HCT116 (cell line): Measurements from ENCODE around the gene PACRG. TPM values are rescaled to one million over a fixed set of nuclear protein-coding genes. Genes with fewer than 3 reads are reported as not detected.

Experiments
- ATAC-seq: fragments of 200-7000 bp; cut with Tn5 transposase; 2 replicates; pipeline ENCODE4 v1.9.1; 2020; ENCODE audit warnings: mild to moderate bottlenecking, moderate library complexity
- BruUV-seq: library from RNA; stranded (reverse); fragments of 400-500 nt; replicated peaks from 2 replicates; lab custom pipeline; 2021; lab: Mats Ljungman, UMichigan
- CTCF ChIA-PET: fragments of 300-600 bp; sonication (Branson Sonifier 250); formaldehyde crosslinking; loops from one replicate; lab custom pipeline; 2021; ENCODE audit warnings: antibody characterized with exemption; lab: Charles Lee
- POLR2A ChIA-PET: fragments of 300-600, 350-600 bp; sonication (Branson Sonifier 250); formaldehyde crosslinking; loops from one replicate; lab custom pipeline; 2021; ENCODE audit warnings: antibody characterized with exemption; lab: Charles Lee
- RAD21 ChIA-PET, 2 experiments: fragments of 300-600 bp; sonication (Branson Sonifier 250); formaldehyde crosslinking; loops; one replicate each; lab custom pipeline; 2023; ENCODE audit warnings: low total read pairs in 2 of 2; ENCODE audit not compliant: uncharacterized antibody in 2 of 2, unreplicated experiment in 2 of 2, low non-redundant PET in 1 of 2; lab: Charles Lee
- DNase-seq: peaks from one replicate; pipeline ENCODE4 v3.0.0-alpha.2; 2010; ENCODE audit warnings: low read depth, low spot score
- H2AFZ ChIP-seq: fragments of 200-600 bp; shearing (Covaris generic), sonication (generic); 2 replicates; pipeline ENCODE4 v1.6.1; 2017; ENCODE audit warnings: low read depth, mixed run types, mixed read lengths, antibody characterized with exemption, low read length; ENCODE audit not compliant: poor library complexity, severe bottlenecking
- H3K27ac ChIP-seq: 2 replicates; pipeline ENCODE4 v1.5.1; 2012; ENCODE audit warnings: low read depth, low read length
- H3K27me3 ChIP-seq: fragments of 200-600 bp; sonication (generic); 2 replicates; pipeline ENCODE4 v1.6.1; 2016; ENCODE audit warnings: mixed run types, low read length, mixed read lengths; ENCODE audit not compliant: insufficient read depth
- H3K36me3 ChIP-seq, 2 experiments: fragments of 200-500 bp in 1 of 2; fragments of 200-600 bp in 1 of 2; sonication (Bioruptor generic) in 1 of 2; sonication (generic) in 1 of 2; 2 replicates each; pipeline versions ENCODE4 v1.5.1 to v1.6.1; 2014 to 2016; ENCODE audit warnings: low read length in 2 of 2, inconsistent platforms in 1 of 2, mixed read lengths in 1 of 2, mixed run types in 1 of 2; ENCODE audit not compliant: insufficient read depth in 2 of 2, control insufficient read depth in 1 of 2
- H3K4me1 ChIP-seq, 2 experiments: fragments of 200-600 bp in 1 of 2; sonication (generic) in 1 of 2; 2 replicates each; pipeline versions ENCODE4 v1.5.1 to v1.6.1; 2012 to 2017; ENCODE audit warnings: low read length in 2 of 2, inconsistent platforms in 1 of 2, mild to moderate bottlenecking in 1 of 2, mixed read lengths in 1 of 2, mixed run types in 1 of 2, moderate library complexity in 1 of 2; ENCODE audit not compliant: insufficient read depth in 2 of 2, control insufficient read depth in 1 of 2
- H3K4me2 ChIP-seq: fragments of 200-600 bp; sonication (generic); 2 replicates; pipeline ENCODE4 v1.6.1; 2017; ENCODE audit warnings: mixed run types, low read length, mixed read lengths
- H3K4me3 ChIP-seq, 2 experiments: fragments of 200-600 bp in 1 of 2; sonication (generic) in 1 of 2; replicated peaks in 1 of 2; 2 replicates each; pipeline ENCODE4 v1.5.1; 2011 to 2016; ENCODE audit warnings: low read length in 2 of 2, control low read depth in 1 of 2, low read depth in 1 of 2, mild to moderate bottlenecking in 1 of 2, mixed read lengths in 1 of 2, mixed run types in 1 of 2
- H3K79me2 ChIP-seq: fragments of 200-600 bp; sonication (generic); 2 replicates; pipeline ENCODE4 v1.6.1; 2017; ENCODE audit warnings: mild to moderate bottlenecking, mixed run types, low read length, moderate library complexity, mixed read lengths; ENCODE audit not compliant: insufficient read depth
- H3K9ac ChIP-seq: fragments of 200-600 bp; sonication (generic); 2 replicates; pipeline ENCODE4 v1.6.1; 2016; ENCODE audit warnings: low read length, mixed read lengths
- H3K9me2 ChIP-seq: fragments of 200-600 bp; sonication (generic), shearing (Covaris generic); 2 replicates; pipeline ENCODE4 v1.6.1; 2017; ENCODE audit warnings: mixed run types, mild to moderate bottlenecking, moderate library complexity; ENCODE audit not compliant: insufficient read depth
- H3K9me3 ChIP-seq, 2 experiments: fragments of 200-500 bp in 1 of 2; fragments of 200-600 bp in 1 of 2; sonication (Bioruptor generic) in 1 of 2; sonication (generic) in 1 of 2; 2 replicates each; pipeline ENCODE4 v1.6.1; 2014 to 2017; ENCODE audit warnings: low read length in 2 of 2, mixed read lengths in 2 of 2, inconsistent platforms in 1 of 2, low read depth in 1 of 2, mild to moderate bottlenecking in 1 of 2, mixed run types in 1 of 2, moderate library complexity in 1 of 2; ENCODE audit not compliant: control insufficient read depth in 1 of 2, insufficient read depth in 1 of 2
- H4K20me1 ChIP-seq: fragments of 200-600 bp; sonication (generic), shearing (Covaris generic); 2 replicates; pipeline ENCODE4 v1.6.1; 2017; ENCODE audit warnings: mixed run types, mild to moderate bottlenecking, moderate library complexity; ENCODE audit not compliant: insufficient read depth
- EZH2 ChIP-seq: fragments of 200-600 bp; sonication (generic); IDR thresholded peaks from 2 replicates; pipeline ENCODE4 v1.6.1; 2017; ENCODE audit warnings: antibody characterized with exemption, mixed run types
- FOSL1 ChIP-seq: IDR thresholded peaks from 2 replicates; pipeline ENCODE4 v1.6.1; 2012; ENCODE audit warnings: low read depth
- ZFX ChIP-seq: fragments of 450-650 bp; IDR thresholded peaks from 2 replicates; pipeline ENCODE4 v1.6.1; 2017
- ZNF274 ChIP-seq: fragments of 200-500 bp; sonication (Bioruptor generic); IDR thresholded peaks from 2 replicates; pipeline ENCODE4 v1.6.1; 2014; ENCODE audit warnings: mild to moderate bottlenecking, low read depth, low read length, inconsistent platforms
- intact Hi-C: fragments of 100-400 bp; cut with micrococcal nuclease; formaldehyde crosslinking; loops from 2 replicates; pipeline ENCODE4 v1.10.0; 2022
- total RNA-seq: library from RNA; stranded (reverse); gene quantifications from one replicate; pipeline ENCODE4 v1.2.1, GENCODE V29; 2021; ENCODE audit not compliant: unreplicated experiment

The PACRG gene
- total RNA-seq, 1 experiment from 2014 or later = 0.71 TPM

GRCh38 chr6:163166507-163166906 lies 438.7 kb downstream of the PACRG start:
- H3K36me3 ChIP-seq = no peaks in the 10 kb centered on the region
- H3K27ac ChIP-seq = no peak overlapping the region
- H3K9me2 ChIP-seq = no peaks in the 10 kb centered on the region
- H4K20me1 ChIP-seq = no peaks in the 10 kb centered on the region
- 0 out of 4 replicates have a peak, but pooled peaks cover 0 to 3% of the 10 kb centered on the region in 2 experiments for H3K9me3 ChIP-seq
- CTCF ChIA-PET = no interaction called here
- no peaks in the 10 kb centered on the region for H3K27me3 ChIP-seq
- no peaks in the 10 kb centered on the region for H3K4me1 ChIP-seq
- POLR2A ChIA-PET = no interaction called here
- intact Hi-C loops = no loop called here
- H2AFZ ChIP-seq = no peak overlapping the region
- no peak overlapping the region for H3K4me2 ChIP-seq
- no TSS peak for BruUV-seq
- TF ChIP-seq FOSL1 = no peak
- RAD21 ChIA-PET = no interaction called here
- H3K9ac ChIP-seq = no peak overlapping the region
- ATAC-seq = no peak
- no peak for DNase-seq
- no peaks in the 10 kb centered on the region for H3K79me2 ChIP-seq
- no peak overlapping the region for H3K4me3 ChIP-seq

- no peak overlapping the region for H3K4me3 ChIP-seq
- TF ChIP-seq EZH2 (no peak), ZNF274 (no peak), ZFX (no peak)
- H2AFZ ChIP-seq = no peak overlapping the region
- H4K20me1 ChIP-seq = no peaks in the 10 kb centered on the region
- ChIA-PET POLR2A (no interaction called here), RAD21 (no interaction called here), CTCF (no interaction called here)
- DNase-seq = no peak
- no TSS peak for BruUV-seq
- H3K27ac ChIP-seq = no peak overlapping the region
- H3K9me3 ChIP-seq = 0 out of 4 replicates have a peak, but pooled peaks cover 0 to 3% of the 10 kb centered on the region in 2 experiments
- no peak overlapping the region for H3K4me2 ChIP-seq
- no peaks in the 10 kb centered on the region for H3K36me3 ChIP-seq
- H3K79me2 ChIP-seq = no peaks in the 10 kb centered on the region
- no peaks in the 10 kb centered on the region for H3K4me1 ChIP-seq
- H3K27me3 ChIP-seq = no peaks in the 10 kb centered on the region
- H3K9me2 ChIP-seq = no peaks in the 10 kb centered on the region
- no peak overlapping the region for H3K9ac ChIP-seq
- intact Hi-C loops = no loop called here
- ATAC-seq = no peak
Observed at GRCh38 chr6:163169521-163169920, 441.7 kb downstream of the PACRG start.
